ENCODE results near the gene EMC6.
A peak's percentile ranks its signal among the peaks of the same experiment; 100 is the strongest.

Gene EMC6

GRCh38 chr17:3656755-3657587 lies 11.6 kb upstream of the EMC6 start:
- no peak for DNase-seq

- no peak for DNase-seq
These were observed 11.1 kb upstream of the EMC6 start for GRCh38 chr17:3657588-3657869.

GRCh38 chr17:3657874-3658783 lies 10.5 kb upstream of the EMC6 start:
- no peak for DNase-seq

- no peak for DNase-seq
These were observed 9.7 kb upstream of the EMC6 start for GRCh38 chr17:3658784-3659449.

GRCh38 chr17:3659541-3660111 lies 9.0 kb upstream of the EMC6 start:
- DNase-seq, result no peak

GRCh38 chr17:3660311-3660891 lies 8.2 kb upstream of the EMC6 start:
- DNase-seq, result no peak

- no peak for DNase-seq
These were observed 5.3 kb upstream of the EMC6 start for GRCh38 chr17:3663102-3664011.

- DNase-seq, result no peak
These were observed 2.8 kb upstream of the EMC6 start for GRCh38 chr17:3665834-3666233.

GRCh38 chr17:3666516-3666915 lies 2.1 kb upstream of the EMC6 start:
- no peak for DNase-seq

GRCh38 chr17:3667366-3668278 lies 990 bp upstream of the EMC6 start:
- peak; percentile 46 for DNase-seq

GRCh38 chr17:3669085-3669347 lies 404 bp downstream of the EMC6 start:
- DNase-seq, result no peak

GRCh38 chr17:3669548-3669947 lies 936 bp downstream of the EMC6 start:
- DNase-seq, result no peak

GRCh38 chr17:3672571-3672970 lies 4.0 kb downstream of the EMC6 start:
- DNase-seq, result no peak

GRCh38 chr17:3675886-3676285 lies 7.3 kb downstream of the EMC6 start:
- DNase-seq, result no peak

GRCh38 chr17:3678095-3678820 lies 9.6 kb downstream of the EMC6 start:
- DNase-seq, result no peak

- no peak for DNase-seq
These were observed 10.4 kb downstream of the EMC6 start for GRCh38 chr17:3678821-3679530.

- no peak for DNase-seq
These were observed 11.0 kb downstream of the EMC6 start for GRCh38 chr17:3679531-3680126.

- DNase-seq, result no peak
These were observed 12.4 kb downstream of the EMC6 start for GRCh38 chr17:3681057-3681456.

GRCh38 chr17:3681565-3681964 lies 13.0 kb downstream of the EMC6 start:
- no peak for DNase-seq
